Tibial artery (tissue), 4 donors: Measurements from ENCODE around the gene CMTM7.

Experiments used
- DNase-seq, 2 donors: peaks; one replicate each; pipeline ENCODE4 v3.0.0-alpha.2; 2019
- H3K27ac ChIP-seq, 2 donors: fragments of 200-600 bp; sonication (generic) in 1 of 2; 1 replicate in 1 of 2; 2 replicates in 1 of 2; pipeline ENCODE4 v1.5.1; 2018 to 2019; ENCODE audit warnings: mild to moderate bottlenecking in 1 of 2
- H3K27me3 ChIP-seq, 2 donors: fragments of 200-600 bp; sonication (generic) in 1 of 2; one replicate each; pipeline versions ENCODE4 v1.5.1 to v1.6.0; 2016 to 2019
- H3K36me3 ChIP-seq, 3 donors: fragments of 200-600 bp; sonication (generic) in 2 of 3; one replicate each; pipeline ENCODE4 v1.5.1; 2016 to 2019; ENCODE audit warnings: mild to moderate bottlenecking in 2 of 3
- H3K4me1 ChIP-seq, 4 donors: fragments of 200-600 bp; sonication (generic) in 2 of 4; 1 replicate in 3 of 4; 2 replicates in 1 of 4; pipeline ENCODE4 v1.5.1; 2016 to 2019
- H3K4me3 ChIP-seq, 2 donors: fragments of 200-600 bp; sonication (generic) in 1 of 2; 1 replicate in 1 of 2; 2 replicates in 1 of 2; pipeline ENCODE4 v1.5.1; 2018 to 2019; ENCODE audit warnings: mild to moderate bottlenecking in 2 of 2
- H3K9me3 ChIP-seq, 3 donors: fragments of 200-600 bp; sonication (generic) in 1 of 3; one replicate each; pipeline ENCODE4 v1.5.1; 2016 to 2019
- CTCF ChIP-seq, 2 experiments: fragments of 200-600 bp in 1 of 2; fragments of 450-650 bp in 1 of 2; IDR thresholded peaks; one replicate each; pipeline ENCODE4 v1.5.1; 2017 to 2019; ENCODE audit warnings: antibody characterized with exemption in 2 of 2, mild to moderate bottlenecking in 1 of 2, moderate library complexity in 1 of 2
- intact Hi-C: fragments of 100-400 bp; cut with DNase I; formaldehyde crosslinking; loops from one replicate; pipeline ENCODE4 v1.15.0; 2023; ENCODE audit warnings: low total_unique reads

The CMTM7 gene

GRCh38 chr3:32431481-32431880 is 39.8 kb downstream of the CMTM7 start:
- Histone ChIP-seq H3K4me1 (no peaks in the 10 kb centered on the region), H3K27me3 (no peaks in the 10 kb centered on the region), H3K27ac (no peak overlapping the region), H3K9me3 (no peaks in the 10 kb centered on the region), H3K4me3 (no peak overlapping the region), H3K36me3 (no peaks in the 10 kb centered on the region)
- TF ChIP-seq CTCF (IDR thresholded peaks at IDR 0.05): no peak
- DNase-seq: no peak
- intact Hi-C loops: loop anchor here (5.0 kb wide), 2 partner anchors 34 to 151 kb away; no protein-coding TSS in a partner anchor

GRCh38 chr3:32432045-32432710 is 40.5 kb downstream of the CMTM7 start:
- intact Hi-C loops: loop anchor here (5.0 kb wide), 2 partner anchors 35 to 150 kb away; no protein-coding TSS in a partner anchor
- no peak for TF ChIP-seq CTCF (IDR thresholded peaks at IDR 0.05)
- Histone ChIP-seq H3K27ac (no peak overlapping the region), H3K4me3 (no peak overlapping the region), H3K9me3 (no peaks in the 10 kb centered on the region), H3K36me3 (no peaks in the 10 kb centered on the region), H3K4me1 (no peaks in the 10 kb centered on the region), H3K27me3 (no peaks in the 10 kb centered on the region)
- DNase-seq: no peak

GRCh38 chr3:32432711-32433530 is 41.3 kb downstream of the CMTM7 start:
- TF ChIP-seq CTCF (IDR thresholded peaks at IDR 0.05): no peak
- DNase-seq: no peak
- intact Hi-C loops: loop anchor here (5.0 kb wide), 2 partner anchors 36 to 149 kb away; no protein-coding TSS in a partner anchor
- H3K27me3 ChIP-seq: no peaks in the 10 kb centered on the region
- H3K27ac ChIP-seq: no peak overlapping the region
- H3K9me3 ChIP-seq: no peaks in the 10 kb centered on the region
- no peaks in the 10 kb centered on the region for H3K4me1 ChIP-seq
- H3K4me3 ChIP-seq: no peak overlapping the region
- no peaks in the 10 kb centered on the region for H3K36me3 ChIP-seq

GRCh38 chr3:32434206-32434605 is 42.6 kb downstream of the CMTM7 start:
- H3K4me3 ChIP-seq: no peak overlapping the region
- no peaks in the 10 kb centered on the region for H3K27me3 ChIP-seq
- no peak for DNase-seq
- H3K9me3 ChIP-seq: no peaks in the 10 kb centered on the region
- intact Hi-C loops: loop anchor here (5.0 kb wide), 2 partner anchors 37 to 148 kb away; no protein-coding TSS in a partner anchor
- TF ChIP-seq CTCF (IDR thresholded peaks at IDR 0.05): no peak
- no peak overlapping the region for H3K27ac ChIP-seq
- H3K4me1 ChIP-seq: peaks cover 0 to 3% (median 0%) of the 10 kb centered on the region in 4 donors
- no peaks in the 10 kb centered on the region for H3K36me3 ChIP-seq

GRCh38 chr3:32435911-32436815 is 44.5 kb downstream of the CMTM7 start:
- DNase-seq: no peak
- no peaks in the 10 kb centered on the region for H3K36me3 ChIP-seq
- peaks cover 0 to 3% (median 0%) of the 10 kb centered on the region in 4 donors for H3K4me1 ChIP-seq
- TF ChIP-seq CTCF (IDR thresholded peaks at IDR 0.05): no peak
- no peak overlapping the region for H3K4me3 ChIP-seq
- H3K27ac ChIP-seq: no peak overlapping the region
- H3K9me3 ChIP-seq: no peaks in the 10 kb centered on the region
- no peaks in the 10 kb centered on the region for H3K27me3 ChIP-seq
- intact Hi-C loops: no loop called here
